Osteocyte (in vitro differentiated cells): Measurements from ENCODE around the gene CLCF1. TPM values are rescaled to one million over a fixed set of nuclear protein-coding genes. Genes with fewer than 3 reads are reported as not detected.

Experiments
- DNase-seq: peaks from one replicate; pipeline ENCODE4 v3.0.0; 2021; ENCODE audit warnings: mixed read lengths; ENCODE audit not compliant: unreplicated experiment; ENCODE audit errors: extremely low spot score
- H3K27ac Mint-ChIP-seq: one replicate; pipeline ENCODE4 v1.8.0; 2021; ENCODE audit warnings: mild to moderate bottlenecking, mixed read lengths; ENCODE audit not compliant: unreplicated experiment
- H3K27me3 Mint-ChIP-seq: one replicate; pipeline ENCODE4 v1.8.0; 2021; ENCODE audit warnings: mixed read lengths; ENCODE audit not compliant: unreplicated experiment
- H3K36me3 Mint-ChIP-seq: one replicate; pipeline ENCODE4 v1.8.0; 2021; ENCODE audit warnings: mixed read lengths; ENCODE audit not compliant: unreplicated experiment
- H3K4me1 Mint-ChIP-seq: one replicate; pipeline ENCODE4 v1.8.0; 2021; ENCODE audit warnings: mixed read lengths; ENCODE audit not compliant: unreplicated experiment
- H3K4me3 Mint-ChIP-seq: one replicate; pipeline ENCODE4 v1.8.0; 2021; ENCODE audit warnings: mild to moderate bottlenecking, moderate library complexity, mixed read lengths; ENCODE audit not compliant: unreplicated experiment
- H3K9me3 Mint-ChIP-seq: one replicate; pipeline ENCODE4 v1.8.0; 2021; ENCODE audit warnings: mixed read lengths; ENCODE audit not compliant: unreplicated experiment
- total RNA-seq: library from RNA; stranded (reverse); gene quantifications from 2 replicates; pipeline ENCODE4 v1.2.1, GENCODE V29; 2021
- TF ChIP-seq, protein P1 (sequence below): fragments of 200-600 bp; sonication (generic); IDR thresholded peaks from 2 replicates; pipeline ENCODE4 v1.5.0; 2021; ENCODE audit warnings: antibody characterized with exemption, mild to moderate bottlenecking, moderate library complexity

The CLCF1 gene
- total RNA-seq, 1 donor from 2014 or later: 7.8 TPM

DNA sequence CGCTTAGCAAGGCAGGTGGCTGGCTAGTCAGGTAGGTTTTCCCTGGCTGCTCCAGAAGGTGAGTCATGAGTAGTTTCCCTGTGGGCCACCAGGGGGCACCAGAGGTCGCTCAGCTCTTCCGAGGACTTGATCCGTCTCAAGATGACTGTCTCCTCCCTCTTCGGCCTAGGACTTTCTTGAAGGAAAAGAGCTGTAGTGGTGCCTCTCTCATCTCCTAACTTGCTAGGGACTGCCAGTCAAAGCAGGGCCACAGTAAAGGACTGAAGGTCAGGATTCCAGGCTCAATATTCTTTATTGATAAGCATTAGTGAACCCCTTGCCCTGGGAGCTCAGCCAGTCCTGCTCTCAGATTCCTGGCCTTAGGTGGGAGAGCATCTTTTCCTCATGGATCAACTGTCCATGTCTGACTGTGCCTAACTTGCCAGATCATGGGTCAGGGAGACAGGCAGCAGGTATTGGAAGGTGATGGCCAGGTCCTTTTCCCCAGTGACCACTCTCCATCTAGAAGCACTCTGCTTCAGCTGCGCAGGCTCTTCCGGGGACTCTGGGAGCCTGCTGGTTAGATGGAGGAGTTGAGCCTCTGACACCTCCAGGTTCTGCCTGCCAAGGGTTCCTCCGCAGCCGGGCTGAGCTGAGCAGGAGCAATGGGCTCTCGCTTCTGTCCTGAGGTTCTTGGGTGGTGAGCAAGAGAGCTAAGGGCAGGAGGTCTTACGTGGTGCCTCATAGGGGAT, 22.0 kb downstream of the CLCF1 start:
- H3K36me3 Mint-ChIP-seq: no peaks in the 10 kb centered on the region
- H3K4me1 Mint-ChIP-seq: peaks cover 55% of the 10 kb centered on the region
- peak overlapping the region; percentile 65 for H3K4me3 Mint-ChIP-seq
- no peaks in the 10 kb centered on the region for H3K27me3 Mint-ChIP-seq
- DNase-seq: no peak
- H3K27ac Mint-ChIP-seq: peak overlapping the region; percentile 67
- H3K9me3 Mint-ChIP-seq: no peaks in the 10 kb centered on the region
- TF ChIP-seq, protein P1, sequence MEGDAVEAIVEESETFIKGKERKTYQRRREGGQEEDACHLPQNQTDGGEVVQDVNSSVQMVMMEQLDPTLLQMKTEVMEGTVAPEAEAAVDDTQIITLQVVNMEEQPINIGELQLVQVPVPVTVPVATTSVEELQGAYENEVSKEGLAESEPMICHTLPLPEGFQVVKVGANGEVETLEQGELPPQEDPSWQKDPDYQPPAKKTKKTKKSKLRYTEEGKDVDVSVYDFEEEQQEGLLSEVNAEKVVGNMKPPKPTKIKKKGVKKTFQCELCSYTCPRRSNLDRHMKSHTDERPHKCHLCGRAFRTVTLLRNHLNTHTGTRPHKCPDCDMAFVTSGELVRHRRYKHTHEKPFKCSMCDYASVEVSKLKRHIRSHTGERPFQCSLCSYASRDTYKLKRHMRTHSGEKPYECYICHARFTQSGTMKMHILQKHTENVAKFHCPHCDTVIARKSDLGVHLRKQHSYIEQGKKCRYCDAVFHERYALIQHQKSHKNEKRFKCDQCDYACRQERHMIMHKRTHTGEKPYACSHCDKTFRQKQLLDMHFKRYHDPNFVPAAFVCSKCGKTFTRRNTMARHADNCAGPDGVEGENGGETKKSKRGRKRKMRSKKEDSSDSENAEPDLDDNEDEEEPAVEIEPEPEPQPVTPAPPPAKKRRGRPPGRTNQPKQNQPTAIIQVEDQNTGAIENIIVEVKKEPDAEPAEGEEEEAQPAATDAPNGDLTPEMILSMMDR: peak; percentile 92

DNA sequence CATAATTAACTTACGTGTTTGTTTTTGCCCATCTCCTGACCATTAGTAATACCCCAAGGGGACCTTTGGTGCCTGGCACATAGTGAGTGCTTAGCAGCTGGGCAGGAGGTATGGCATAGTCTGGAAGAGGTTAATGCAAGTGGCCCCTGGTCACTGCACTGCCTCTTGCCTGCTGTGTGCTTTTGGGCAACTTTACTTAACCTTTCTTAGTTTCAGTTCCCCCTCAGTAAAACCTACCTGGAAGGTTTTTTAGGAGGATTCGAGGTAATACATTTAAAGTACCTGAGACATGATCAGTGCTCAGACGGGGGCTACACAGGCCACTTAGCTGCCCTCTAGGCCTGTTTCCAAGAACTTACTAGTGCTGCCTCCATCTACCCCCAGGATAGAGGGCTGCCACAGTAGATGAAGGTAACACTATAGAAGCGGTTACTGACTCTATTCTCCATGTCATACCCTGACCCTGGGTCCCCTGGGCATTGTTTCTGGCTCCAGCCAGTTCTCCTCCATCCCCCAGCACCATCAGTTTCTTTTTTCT, 23.4 kb downstream of the CLCF1 start:
- Mint-ChIP-seq H3K4me1 (peaks cover 51% of the 10 kb centered on the region), H3K4me3 (no peak overlapping the region), H3K27me3 (no peaks in the 10 kb centered on the region)

DNA sequence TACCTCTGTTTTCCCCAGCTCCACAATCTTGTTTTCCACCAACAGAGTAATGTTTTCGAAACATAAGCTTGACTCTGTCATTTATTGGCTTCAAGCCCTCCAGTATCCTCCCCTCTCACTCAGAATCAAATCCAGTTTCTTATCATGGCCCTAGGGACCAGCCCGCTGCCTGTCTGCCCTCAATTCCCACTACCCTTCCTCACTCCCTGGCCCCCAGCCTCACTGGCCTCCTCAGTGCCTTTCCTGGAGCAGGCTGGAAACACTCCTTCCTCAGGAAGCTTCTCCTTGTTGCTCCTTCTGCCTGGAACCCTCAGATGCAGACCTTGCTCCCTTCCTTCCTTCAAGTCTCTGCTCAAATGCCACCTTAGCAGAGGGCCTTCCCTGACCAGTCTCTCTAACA, 23.9 kb downstream of the CLCF1 start:
- TF ChIP-seq, protein P1: no peak
- H3K36me3 Mint-ChIP-seq: no peaks in the 10 kb centered on the region
- no peak for DNase-seq
- H3K27ac Mint-ChIP-seq: no peak overlapping the region
- H3K4me3 Mint-ChIP-seq: no peak overlapping the region
- peaks cover 46% of the 10 kb centered on the region for H3K4me1 Mint-ChIP-seq
- no peaks in the 10 kb centered on the region for H3K9me3 Mint-ChIP-seq
- H3K27me3 Mint-ChIP-seq: no peaks in the 10 kb centered on the region

More for the DNA sequence above, 23.4 kb downstream of the CLCF1 start:
- H3K36me3 Mint-ChIP-seq: no peaks in the 10 kb centered on the region
- TF ChIP-seq, protein P1: no peak
- no peak overlapping the region for H3K27ac Mint-ChIP-seq
- H3K9me3 Mint-ChIP-seq: no peaks in the 10 kb centered on the region
- no peak for DNase-seq

DNA sequence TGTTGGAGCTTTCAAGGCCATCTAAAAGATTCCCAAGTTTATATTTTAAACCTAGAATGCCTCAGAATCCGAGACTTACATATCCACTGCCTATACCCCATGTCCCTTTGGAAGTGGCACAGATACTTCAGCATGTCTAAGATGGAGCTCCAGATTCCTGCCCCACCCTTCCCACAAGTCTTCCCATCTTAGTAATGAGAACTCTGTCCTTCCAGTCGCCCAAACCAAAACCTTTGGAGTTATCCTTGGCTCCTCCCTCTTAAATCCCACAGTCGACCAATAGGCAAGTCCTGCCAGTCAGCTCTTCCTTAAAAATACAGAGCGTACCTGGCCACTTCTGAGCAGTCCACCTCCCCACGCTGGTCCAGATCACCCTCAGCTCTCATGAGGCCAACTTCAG, 24.4 kb downstream of the CLCF1 start:
- no peaks in the 10 kb centered on the region for H3K36me3 Mint-ChIP-seq
- H3K27me3 Mint-ChIP-seq: no peaks in the 10 kb centered on the region
- H3K4me3 Mint-ChIP-seq: no peak overlapping the region
- no peak for DNase-seq
- H3K4me1 Mint-ChIP-seq: peaks cover 42% of the 10 kb centered on the region
- no peaks in the 10 kb centered on the region for H3K9me3 Mint-ChIP-seq
- no peak overlapping the region for H3K27ac Mint-ChIP-seq
- TF ChIP-seq, protein P1: no peak

DNA sequence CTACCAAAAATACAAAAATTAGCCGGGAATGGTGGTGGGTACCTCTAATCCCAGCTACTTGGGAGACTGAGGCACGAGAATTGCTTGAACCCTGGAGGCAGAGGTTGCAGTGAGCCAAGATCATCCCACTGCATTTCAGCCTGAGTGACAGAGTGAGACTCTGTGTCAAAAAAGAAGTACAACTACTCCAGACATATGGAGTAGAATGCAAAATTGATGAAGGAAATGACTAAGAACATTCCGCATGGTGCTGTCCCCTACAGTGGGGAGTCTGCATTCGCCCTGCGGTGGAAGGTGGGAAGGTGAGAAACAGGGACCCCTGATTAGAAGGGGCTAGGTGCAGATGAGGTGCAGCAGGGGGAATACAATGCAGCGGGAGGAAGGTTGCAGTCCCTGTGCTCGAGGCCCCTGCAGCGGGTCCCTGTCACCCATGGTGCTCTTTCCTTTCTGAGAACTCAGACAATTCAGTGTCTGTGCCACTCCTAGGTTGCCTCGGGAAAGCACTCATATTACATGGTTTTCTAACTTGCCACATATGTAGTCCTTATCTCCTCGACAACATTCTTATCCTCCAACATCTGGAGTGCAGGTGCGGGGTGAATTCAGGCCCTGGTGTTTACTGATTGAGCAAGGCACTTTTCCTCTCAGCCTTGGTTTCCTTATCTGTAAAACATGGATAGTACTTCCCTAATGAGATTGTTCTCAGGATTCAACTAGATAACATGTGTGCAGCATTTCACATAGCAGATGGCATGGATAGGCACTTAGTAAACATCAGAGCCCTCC, 25.2 kb downstream of the CLCF1 start:
- H3K9me3 Mint-ChIP-seq: no peaks in the 10 kb centered on the region

More for the DNA sequence above, 25.2 kb downstream of the CLCF1 start:
- TF ChIP-seq, protein P1: no peak
- Mint-ChIP-seq H3K36me3 (no peaks in the 10 kb centered on the region), H3K27me3 (no peaks in the 10 kb centered on the region), H3K27ac (peak overlapping the region; percentile 50), H3K4me3 (no peak overlapping the region), H3K4me1 (peaks cover 36% of the 10 kb centered on the region)
- no peak for DNase-seq
